Bronchial epithelial cell (primary cell): ENCODE results near the gene SH3GL2. TPM values are rescaled to one million over a fixed set of nuclear protein-coding genes. Genes with fewer than 3 reads are reported as not detected.

ENCODE experiments used
- DNase-seq: peaks from one replicate; pipeline ENCODE4 v3.0.0-alpha.2; 2010; ENCODE audit warnings: low read depth
- FAIRE-seq: peaks from 2 replicates; lab custom pipeline; 2011; peaks lifted over from hg19 to GRCh38; lab: Jason Lieb, UNC
- H3K27me3 ChIP-seq: 2 replicates; pipeline ENCODE4 v1.5.1; 2011; ENCODE audit warnings: low read length; ENCODE audit not compliant: control insufficient read depth, insufficient read depth
- H3K36me3 ChIP-seq: 2 replicates; pipeline ENCODE4 v1.5.1; 2011; ENCODE audit warnings: low read length; ENCODE audit not compliant: control insufficient read depth, insufficient read depth
- H3K4me3 ChIP-seq: 2 replicates; pipeline ENCODE4 v1.5.1; 2011; ENCODE audit warnings: mild to moderate bottlenecking, low read depth, low read length, control low read depth
- CTCF ChIP-seq: IDR thresholded peaks from 2 replicates; pipeline ENCODE4 v1.5.1; 2011; ENCODE audit warnings: mild to moderate bottlenecking, moderate library complexity, low read length, control low read depth, inconsistent platforms; ENCODE audit not compliant: insufficient read depth, severe bottlenecking
- total RNA-seq: library from RNA; depleted of rRNA; stranded (reverse); fragments of >200 nt; gene quantifications from 2 replicates; pipeline ENCODE4 v1.2.1, GENCODE V29; 2014

Gene SH3GL2
- total RNA-seq, 1 donor from 2014 or later: not detected

- DNase-seq (peak; percentile 20), FAIRE-seq (no peak)
- no peak overlapping the region for H3K4me3 ChIP-seq
Measured at GRCh38 chr9:17802249-17802857, 223.5 kb downstream of the SH3GL2 start.

GRCh38 chr9:17807613-17808282 lies 228.9 kb downstream of the SH3GL2 start:
- no peaks in the 10 kb centered on the region for H3K27me3 ChIP-seq
- H3K4me3 ChIP-seq: no peak overlapping the region
- no peak for TF ChIP-seq CTCF
- no peaks in the 10 kb centered on the region for H3K36me3 ChIP-seq
- DNase-seq (no peak), FAIRE-seq (no peak)

More at GRCh38 chr9:17802249-17802857, 223.5 kb downstream of the SH3GL2 start:
- peak; percentile 28 for TF ChIP-seq CTCF
- no peaks in the 10 kb centered on the region for H3K36me3 ChIP-seq
- H3K27me3 ChIP-seq: no peaks in the 10 kb centered on the region

GRCh38 chr9:17810317-17810716 lies 231.5 kb downstream of the SH3GL2 start:
- H3K4me3 ChIP-seq: no peak overlapping the region
- DNase-seq (no peak), FAIRE-seq (no peak)
- no peaks in the 10 kb centered on the region for H3K27me3 ChIP-seq
- TF ChIP-seq CTCF: no peak
- no peaks in the 10 kb centered on the region for H3K36me3 ChIP-seq

- FAIRE-seq (no peak), DNase-seq (peak; percentile 45)
- TF ChIP-seq CTCF: peak; percentile 71
- no peaks in the 10 kb centered on the region for H3K27me3 ChIP-seq
- no peaks in the 10 kb centered on the region for H3K36me3 ChIP-seq
- no peak overlapping the region for H3K4me3 ChIP-seq
Measured at GRCh38 chr9:17810728-17811571, 232.1 kb downstream of the SH3GL2 start.

- DNase-seq (no peak), FAIRE-seq (no peak)
- no peak for TF ChIP-seq CTCF
- Histone ChIP-seq H3K4me3 (no peak overlapping the region), H3K36me3 (no peaks in the 10 kb centered on the region), H3K27me3 (no peaks in the 10 kb centered on the region)
Measured at GRCh38 chr9:17813798-17814197, 234.9 kb downstream of the SH3GL2 start.
